CD4-positive, alpha-beta T cell treated with Interleukin-4 for 4 hours (primary cell): ENCODE results near the gene RALGAPA2.
A peak's percentile ranks its signal among the peaks of the same experiment; 100 is the strongest.

Experiments used
- DNase-seq: peaks from one replicate; pipeline ENCODE4 v3.0.0-alpha.2; 2020

RALGAPA2 gene

DNA sequence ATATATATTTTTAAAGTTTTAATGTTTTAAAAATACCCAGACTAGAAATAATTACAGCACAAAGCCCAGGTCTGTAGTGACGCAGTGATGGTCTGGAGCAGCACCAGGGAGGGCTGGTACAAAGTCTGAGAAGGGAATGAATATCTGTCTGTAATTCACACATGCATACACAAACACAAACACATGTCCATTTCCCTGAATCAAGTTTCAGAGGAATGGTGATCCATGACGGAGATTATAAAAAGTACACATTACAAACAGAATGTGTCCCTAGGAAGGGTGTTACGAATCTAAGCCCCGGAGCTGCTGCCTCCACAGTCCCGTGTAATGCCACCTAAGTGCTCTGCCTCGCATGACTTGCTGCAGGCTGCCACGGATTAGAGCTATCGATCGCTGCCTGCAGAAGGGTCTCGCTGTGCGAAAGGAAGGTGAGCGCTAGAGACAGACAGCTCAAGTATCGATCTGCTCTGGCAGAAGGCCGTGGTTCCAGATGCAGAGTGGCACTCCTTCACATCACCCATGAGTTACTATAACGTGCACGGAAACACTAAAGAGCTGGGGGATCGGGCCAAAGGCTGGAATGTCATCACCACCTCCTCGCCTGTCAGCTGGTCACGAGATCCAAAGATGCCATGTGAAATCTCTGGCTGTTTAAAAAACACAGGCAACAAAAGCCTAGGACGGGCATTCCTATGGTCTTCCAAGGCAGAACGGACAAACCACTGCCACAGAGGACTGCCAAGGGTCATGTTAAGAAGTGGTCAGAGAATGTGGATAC is 257.4 kb downstream of the RALGAPA2 start:
- DNase-seq: no peak

DNA sequence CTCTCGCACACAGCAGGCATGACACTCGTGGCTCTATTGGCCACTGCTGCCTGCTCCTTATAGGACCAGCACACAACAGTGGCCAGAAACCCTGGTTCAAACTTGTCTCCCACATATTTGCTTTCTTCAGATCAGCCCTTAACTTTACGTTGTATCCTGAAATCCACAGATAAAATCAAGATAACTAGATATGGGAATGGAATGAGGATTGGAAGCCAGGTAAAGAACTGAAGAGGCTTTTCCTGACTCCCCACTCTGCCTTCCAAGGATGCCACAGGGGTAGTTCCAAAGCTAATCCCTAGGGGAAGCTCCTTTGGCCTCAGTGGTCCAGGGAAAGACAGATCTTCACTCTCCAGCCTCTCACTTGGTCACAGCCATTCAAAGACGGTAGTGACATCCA is 258.1 kb downstream of the RALGAPA2 start:
- DNase-seq: no peak

DNA sequence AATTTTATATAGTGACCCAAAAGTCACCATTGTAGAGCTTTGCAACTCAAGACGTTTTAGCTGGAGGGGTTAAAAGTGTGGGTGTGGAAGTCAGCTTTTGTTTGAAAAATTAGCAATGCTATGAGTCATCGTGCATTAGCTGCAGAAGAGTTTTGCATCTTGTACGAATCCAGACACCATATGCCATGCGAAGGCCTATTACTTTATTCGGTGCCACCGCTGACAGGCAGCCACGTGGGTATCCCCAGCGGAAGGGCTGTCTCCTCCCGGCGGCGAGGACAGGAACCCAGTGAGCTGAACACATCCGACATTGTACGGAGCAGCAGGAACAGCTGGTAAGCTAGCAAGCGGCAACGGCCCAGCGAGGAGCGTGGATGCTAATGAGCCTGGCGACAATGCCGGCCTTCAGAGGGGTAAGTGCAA is 260.2 kb downstream of the RALGAPA2 start:
- peak; percentile 71 for DNase-seq

DNA sequence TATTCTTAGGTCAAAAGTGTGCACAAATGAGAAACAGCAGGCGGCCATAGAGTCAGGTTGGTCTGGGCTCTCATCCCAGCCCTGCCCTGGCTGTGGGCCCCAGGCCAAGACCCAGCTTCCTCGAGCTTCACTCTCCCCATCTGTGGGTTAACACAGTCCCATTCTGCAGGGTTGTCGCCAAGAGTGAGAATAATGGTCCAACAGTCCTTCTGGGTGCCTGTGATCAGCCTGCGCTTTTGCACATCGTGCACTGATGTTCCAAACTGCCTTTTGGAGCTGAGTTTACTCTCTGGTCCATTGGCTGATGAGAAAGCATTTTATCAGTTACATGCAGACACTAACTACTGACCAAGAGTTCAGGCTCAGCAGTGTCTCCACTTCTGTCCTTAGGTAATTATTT is 261.9 kb downstream of the RALGAPA2 start:
- DNase-seq: no peak

DNA sequence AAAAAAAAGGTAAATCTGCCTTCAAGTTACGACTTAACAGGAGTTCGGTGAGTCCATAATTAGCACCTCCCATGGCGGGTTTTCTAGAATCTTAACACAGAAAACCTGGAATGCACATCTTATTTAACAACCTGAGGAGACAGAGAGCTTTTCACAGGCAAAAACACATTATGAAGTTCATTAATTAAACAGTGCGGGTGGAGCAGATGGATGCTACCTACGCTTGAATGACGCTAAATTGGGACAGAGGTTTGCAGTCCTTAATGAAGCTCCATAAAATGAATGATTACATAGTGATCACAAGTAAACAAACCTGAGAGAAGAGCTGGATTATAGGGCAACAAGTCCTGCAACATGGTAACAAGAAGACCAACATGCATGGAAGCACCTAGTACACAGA is 263.6 kb downstream of the RALGAPA2 start:
- DNase-seq: no peak

DNA sequence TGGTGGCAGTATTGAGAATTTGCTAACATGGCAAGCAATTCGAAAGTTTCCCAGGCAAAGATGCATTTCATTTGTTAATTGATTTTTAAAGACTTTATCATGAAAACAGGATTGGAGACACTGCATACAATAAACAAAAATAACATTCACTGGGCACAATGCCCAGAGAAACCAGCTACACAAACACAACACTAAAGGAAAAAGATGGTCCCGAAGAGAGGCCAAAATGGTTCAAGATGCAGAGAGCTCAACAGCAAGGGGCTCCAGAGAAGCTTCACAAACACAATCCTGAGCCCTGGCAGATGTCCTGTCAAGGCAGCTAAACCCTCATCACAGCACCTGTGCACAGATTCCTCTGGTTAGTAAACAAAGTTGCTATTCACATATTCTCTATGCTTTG is 265.2 kb downstream of the RALGAPA2 start:
- no peak for DNase-seq

DNA sequence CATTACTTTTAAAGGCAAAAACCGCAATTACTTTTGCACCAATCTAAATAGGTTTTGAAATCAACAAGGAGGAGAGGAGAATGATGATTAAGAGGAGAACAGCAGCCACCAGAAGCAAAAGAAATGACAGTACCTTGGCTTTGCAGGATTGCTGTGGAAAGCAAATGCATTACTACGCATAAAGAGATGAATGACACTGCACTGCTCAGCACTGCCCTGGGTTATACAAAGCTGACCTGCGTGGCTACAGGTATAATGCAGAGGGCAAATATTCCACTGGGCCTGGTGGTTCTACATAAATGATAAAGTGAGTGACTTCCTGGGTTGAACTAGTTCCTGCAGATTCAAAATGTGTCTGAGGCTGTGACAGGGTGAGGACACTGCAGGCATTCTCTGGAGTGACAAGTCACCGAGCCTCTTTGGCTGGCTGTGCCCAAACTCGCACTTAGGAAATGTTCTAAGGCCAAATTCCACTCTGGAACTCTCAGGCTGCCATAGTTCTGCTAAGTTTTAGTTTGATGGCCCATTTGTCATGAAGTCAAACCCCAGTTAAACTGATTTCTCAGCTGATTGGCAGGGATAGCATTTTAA is 265.9 kb downstream of the RALGAPA2 start:
- no peak for DNase-seq

DNA sequence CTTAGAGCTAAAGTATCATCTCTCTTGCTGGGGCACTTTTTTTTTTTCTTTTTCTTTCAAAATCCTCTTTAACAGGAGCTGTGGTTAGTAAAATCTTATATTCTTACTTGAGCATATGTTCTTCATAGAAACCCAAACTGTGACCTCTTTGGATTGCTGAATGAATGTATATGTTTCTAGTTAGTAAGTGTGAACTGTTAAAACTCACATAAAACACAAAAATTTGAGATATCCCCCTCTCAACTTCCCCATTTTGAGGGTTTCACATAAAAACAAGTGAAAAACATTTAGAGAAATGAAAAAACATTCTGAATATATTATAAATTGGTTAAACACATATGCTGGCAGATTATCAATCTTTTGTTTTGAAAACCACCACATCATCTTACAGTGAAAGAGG is 266.4 kb downstream of the RALGAPA2 start:
- DNase-seq: no peak

DNA sequence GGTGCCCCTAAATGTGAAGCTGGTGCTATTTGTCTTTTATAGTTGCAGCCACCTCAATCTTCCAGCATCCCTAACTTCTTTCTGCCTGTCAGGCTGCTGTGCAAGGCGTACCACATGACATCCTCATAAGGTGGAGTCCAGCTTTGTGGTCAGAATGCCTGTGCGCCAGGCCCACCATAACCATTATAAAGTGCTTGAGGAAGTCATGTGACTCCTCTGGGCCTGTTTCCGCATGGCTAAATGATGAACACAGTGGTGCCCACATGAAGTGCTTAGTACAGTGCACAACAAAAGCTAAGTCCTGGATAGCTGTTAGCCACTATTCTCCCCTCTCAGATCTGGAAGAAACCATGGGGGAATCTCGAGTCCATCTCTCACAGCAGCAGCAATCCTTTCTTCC is 268.9 kb downstream of the RALGAPA2 start:
- DNase-seq: no peak

DNA sequence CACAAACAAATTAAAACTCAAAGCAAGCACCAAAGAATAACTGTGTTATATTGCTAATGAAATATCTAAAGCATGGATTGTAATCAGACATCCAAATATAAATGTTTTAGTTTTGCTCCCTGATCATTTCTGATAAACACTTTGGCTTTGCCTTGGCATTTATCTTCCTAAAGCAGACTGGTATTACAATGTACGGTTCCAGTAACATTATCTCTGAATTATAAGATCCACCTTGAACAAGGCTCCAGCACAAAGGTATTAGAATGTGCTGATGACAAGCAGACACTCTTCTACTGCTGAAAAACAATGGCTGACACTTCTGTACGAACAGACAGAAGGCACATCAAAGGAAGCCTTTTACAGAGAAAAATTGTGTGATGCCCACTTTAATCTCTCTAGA is 270.0 kb downstream of the RALGAPA2 start:
- DNase-seq: no peak

DNA sequence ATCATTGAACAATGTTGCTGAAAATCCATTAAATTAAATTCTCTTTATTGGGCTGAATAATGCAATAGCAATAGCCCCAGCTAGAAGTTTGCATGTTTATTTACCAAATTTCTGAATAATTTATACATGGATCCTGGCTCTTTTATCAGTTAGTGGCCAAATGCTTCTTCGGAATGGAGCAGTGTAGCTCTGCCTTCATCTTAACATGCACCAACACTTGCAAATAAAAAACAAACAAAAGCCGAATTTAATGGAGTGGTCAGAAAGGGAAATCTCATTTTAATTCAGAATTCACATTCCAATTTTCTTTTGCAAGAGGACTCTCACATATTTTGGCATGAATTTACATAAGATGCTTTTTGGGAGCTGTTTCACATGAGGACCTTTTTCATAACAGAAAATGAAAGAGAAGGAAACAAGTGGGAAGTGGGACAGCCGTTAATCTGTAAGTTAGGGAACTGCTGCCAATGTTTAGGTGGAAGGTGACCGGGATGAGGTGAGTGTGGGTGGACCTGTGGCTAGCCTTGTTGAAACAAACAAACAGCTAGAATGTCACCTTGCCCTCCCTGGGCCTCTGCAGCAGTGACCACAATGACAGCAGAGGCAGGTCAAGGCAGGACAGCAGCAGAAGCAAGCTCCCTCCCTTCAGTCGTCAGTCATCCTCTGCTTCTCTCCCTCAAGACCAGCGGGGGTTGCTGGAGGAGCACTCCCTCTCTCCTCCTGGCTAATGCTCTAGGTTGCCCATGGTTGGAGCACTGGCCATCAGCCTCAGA is 271.4 kb downstream of the RALGAPA2 start:
- DNase-seq: no peak

DNA sequence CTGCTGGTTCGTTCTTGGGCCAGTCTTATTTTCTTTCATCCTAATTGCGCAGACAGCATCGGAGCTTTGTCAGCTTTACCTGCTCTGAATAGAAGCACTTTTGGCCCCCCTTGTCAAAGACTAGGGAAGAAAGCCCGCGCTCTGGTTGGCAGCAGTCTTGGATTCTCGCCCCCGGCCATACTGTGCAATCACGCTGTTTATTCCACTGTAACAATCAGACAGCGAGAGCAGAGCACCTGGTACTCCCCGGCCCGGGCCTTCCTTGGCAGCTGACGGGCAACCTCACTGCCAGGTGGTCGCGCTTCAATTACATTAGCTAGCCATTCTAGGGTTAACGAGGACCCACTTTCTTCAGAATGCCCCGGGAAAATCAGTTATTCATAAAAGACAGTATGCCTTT is 272.0 kb downstream of the RALGAPA2 start:
- DNase-seq: no peak

DNA sequence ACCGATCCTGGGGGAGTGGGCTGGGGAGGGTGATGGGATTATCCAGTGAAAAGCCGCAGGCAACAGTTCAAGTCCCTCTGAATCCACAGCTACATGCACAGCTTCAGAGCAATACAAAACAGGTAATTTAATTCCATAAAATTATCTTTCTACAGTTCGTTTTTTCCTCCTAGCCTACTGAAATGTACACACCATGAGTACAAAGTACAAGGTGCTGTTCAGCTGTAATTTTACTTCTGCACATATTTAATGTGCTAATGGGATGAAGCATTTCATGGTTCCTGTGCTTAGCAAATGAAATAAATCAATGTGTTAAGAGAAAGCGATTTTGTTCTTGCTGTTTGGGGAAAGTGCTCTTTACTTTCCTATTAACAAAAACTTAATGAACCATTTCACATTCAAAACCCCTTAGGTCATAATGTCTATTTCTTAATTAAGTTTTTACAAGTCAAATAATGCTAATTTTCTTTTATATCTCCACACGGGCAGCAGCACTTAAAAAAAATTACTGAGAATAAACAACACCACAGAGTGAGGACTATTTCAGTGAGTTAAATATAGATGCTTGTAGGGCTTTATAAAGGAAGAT is 272.7 kb downstream of the RALGAPA2 start:
- DNase-seq: no peak

DNA sequence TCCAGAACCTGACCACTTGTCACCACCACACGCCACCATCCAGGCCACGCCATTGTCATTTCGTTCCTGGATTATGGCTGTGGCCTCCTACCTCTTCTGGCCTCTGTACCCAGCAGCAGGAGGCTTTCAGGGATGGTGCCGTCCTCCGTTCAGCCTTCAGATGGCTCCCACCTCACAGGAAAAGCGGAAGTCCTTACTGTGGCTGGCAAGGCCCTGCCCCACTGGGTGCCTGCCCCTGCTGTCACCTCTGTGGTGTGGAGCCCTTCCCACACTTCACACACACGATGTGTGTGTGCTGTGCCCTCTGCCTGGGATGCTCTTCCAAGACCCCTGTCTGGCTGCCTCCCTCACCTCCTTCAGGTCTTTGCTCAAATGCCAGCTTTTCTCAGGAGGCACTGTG is 275.1 kb downstream of the RALGAPA2 start:
- no peak for DNase-seq

DNA sequence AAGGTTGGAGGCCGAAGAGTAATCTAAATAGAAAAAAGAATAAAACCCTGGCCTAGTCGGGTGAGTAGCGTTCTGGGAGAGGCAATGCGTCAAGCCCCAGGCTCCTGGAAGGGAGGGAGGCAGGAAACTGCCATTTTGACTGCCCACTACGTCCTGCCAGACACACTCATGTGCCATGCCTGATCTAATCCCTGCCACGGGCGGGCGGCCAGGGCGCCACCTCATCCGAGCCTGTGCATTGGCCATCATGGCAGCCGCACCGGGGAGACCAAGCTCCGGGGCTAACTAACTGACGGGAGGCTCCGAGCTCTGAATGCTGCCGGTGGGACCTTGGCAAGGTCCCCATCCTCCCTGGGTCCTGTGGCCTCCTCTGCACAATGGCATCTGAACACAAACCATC is 275.8 kb downstream of the RALGAPA2 start:
- DNase-seq: no peak

DNA sequence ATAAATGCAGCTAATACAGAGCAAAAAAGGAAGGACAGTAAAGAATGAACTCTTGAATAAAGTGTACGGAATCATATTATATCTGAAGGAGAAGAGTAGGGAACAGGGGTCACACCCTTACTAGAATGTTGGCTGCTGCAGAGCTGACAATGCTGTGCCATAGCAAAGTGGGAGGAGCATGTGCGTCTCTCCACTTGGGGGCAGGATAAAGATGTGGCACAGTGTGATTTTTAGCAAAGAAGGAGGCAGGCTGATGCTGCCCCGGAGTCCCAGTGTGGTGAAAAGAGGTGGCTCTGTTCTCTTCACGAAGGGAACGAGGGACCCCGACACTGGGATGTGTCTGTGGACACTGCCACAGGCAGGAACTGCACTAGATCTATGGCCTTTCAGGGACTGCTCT is 277.0 kb downstream of the RALGAPA2 start:
- no peak for DNase-seq

DNA sequence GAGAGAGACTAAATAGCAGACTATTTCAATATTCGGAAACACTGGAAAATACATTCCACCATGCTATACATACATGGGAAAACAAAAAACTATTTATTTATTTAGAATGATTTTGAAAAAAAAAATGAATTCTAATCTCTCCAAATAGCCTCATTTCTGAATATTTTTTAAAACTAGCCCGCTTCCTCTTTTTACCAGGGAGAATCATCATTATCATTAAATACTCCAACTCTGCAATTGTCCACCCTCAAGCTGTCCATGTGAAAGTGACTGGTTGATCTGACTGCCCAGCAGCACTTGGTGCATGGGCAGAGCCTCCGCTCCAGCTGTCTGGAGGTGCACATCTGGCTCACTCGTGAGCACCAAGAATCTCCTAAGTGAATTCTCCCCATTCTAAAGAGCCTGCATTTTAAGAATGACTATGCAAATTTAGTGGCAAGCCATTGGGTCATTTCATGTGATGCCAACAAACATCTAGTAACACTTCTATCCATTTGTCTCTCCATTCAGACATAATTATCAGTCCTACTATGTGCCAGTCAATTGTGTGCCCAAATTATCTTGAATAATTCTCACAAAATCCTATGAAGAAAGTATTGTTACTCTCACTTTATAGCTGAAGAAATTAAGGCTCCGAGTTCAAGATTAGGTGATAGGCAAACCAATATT is 279.7 kb downstream of the RALGAPA2 start:
- DNase-seq: no peak

DNA sequence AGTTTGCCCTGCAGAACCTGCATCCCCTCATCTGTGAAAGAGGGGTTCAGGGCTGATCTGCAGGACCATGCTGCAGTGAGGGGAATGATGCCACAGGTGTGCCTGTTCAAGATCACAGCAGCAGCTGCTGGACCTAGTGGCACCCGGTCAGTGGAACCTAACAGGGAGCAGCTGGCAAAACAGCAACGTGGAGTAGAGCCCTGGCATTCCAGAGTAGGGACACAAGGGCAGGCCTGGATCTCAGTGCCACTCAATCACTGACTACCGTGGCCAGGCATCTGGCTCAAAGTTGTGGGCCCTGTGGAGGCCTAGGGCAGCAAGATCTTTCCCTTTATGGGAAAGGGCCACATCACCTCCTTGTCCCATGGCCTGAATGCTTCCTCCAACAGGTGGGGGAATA is 282.4 kb downstream of the RALGAPA2 start:
- DNase-seq: no peak

DNA sequence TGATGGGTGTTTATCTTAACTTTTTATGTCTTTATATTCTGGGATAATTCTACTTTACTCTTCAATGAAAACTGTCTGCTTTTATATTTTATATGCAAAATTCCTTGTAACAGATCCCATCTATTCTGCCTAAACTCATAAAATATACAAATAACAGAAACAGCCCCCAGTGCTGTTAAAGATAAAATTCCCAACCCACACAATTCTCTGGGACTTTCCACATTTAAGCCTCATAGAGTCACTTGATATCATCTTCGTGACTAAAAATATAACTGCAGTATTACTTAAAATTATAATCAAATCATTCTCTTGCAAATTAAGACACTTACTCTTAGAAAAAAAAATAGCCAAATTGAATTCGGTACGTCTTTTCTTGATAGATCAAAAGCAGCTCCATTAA is 284.4 kb downstream of the RALGAPA2 start:
- DNase-seq: no peak

DNA sequence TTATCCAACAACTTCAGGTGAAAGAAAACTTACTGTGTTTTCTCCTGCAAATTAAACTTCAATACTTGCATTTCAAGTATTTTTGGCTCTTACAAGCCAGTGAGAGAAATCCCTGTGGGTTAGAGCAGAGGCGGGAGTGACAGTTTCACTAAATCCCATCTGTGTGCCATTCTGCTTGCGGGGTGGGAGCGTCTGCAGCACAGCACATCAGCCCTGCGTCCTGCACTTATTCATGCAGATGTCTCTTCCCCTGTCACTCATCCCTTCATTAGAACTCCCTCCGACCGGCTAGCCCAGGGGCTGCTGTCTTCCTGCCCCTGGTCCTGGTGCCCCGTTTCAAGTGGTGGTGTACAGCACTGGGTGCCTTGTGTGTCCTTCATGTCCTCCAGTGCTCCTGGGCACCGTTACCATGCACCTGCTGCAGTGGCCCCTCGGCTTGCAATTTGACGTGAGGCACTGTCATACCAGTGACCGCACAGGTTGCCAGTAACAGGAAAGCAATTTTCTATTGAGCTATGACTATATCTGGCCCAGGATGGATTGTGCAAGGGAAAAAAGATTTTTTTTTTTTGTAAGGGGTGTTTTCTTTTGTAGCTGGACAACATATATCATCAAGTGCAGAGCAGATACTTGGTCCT is 285.1 kb downstream of the RALGAPA2 start:
- no peak for DNase-seq

DNA sequence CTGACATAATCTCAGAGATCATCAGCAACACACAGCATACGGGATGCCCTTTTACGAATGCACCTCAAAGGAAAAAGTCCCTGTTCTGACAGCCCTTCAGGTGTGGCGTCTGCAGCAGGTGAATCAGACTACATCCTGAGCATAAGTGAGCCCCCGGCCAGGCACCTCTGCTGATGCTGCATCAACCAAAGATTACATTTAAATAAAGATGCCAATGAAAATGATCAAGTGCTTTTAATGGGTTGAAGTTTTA is 285.9 kb downstream of the RALGAPA2 start:
- no peak for DNase-seq

DNA sequence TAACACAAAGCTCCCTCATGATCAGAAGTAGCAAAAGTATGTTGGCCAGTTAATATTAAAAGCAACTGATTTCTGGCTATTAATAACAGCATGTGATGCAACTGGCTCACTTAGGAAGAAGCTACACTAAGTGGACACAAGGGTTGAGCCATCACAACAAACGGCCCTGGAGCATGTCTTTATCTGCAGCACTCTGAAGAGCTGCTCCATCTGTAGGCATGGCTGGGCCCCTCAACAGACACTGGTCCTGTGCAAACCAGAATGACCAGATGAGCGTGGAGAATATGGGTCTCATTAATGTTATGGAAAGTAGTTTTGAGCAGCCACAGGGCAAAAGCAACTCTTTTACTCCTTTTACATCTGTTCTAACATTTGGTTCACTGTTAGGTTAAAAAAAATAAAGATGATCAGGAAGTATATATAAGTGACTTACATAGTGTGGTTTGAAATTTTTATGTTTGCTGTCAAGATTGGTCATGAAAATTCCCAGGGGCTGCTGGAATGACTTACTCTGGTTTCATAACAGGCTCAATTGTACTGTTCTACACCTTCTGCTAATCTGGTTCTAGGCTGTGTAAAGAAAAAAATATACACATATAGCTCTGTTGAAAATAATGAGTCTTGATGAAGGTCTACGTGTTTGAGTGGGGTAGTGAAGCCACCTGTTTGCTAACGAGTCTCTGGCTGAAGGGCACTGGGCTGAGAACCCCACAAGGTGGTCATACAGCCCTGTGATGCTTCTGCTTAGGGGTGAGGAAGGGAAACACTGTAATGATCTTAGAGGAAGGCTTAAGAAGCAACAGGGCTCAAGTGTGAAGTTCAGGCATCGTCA is 286.4 kb downstream of the RALGAPA2 start:
- no peak for DNase-seq
